Tibial artery (tissue), 4 donors: ENCODE measurements around the gene ASRGL1.
"Not testable (repeated sequence)": the region's sequence is repeated elsewhere in the genome, so short reads cannot be mapped to it uniquely, and the experiment has no call there.

ENCODE experiments used
- DNase-seq, 2 donors: peaks; one replicate each; pipeline ENCODE4 v3.0.0-alpha.2; 2019
- H3K27ac ChIP-seq, 2 donors: fragments of 200-600 bp; sonication (generic) in 1 of 2; 1 replicate in 1 of 2; 2 replicates in 1 of 2; pipeline ENCODE4 v1.5.1; 2018 to 2019; ENCODE audit warnings: mild to moderate bottlenecking in 1 of 2
- H3K27me3 ChIP-seq, 2 donors: fragments of 200-600 bp; sonication (generic) in 1 of 2; one replicate each; pipeline versions ENCODE4 v1.5.1 to v1.6.0; 2016 to 2019
- H3K36me3 ChIP-seq, 3 donors: fragments of 200-600 bp; sonication (generic) in 2 of 3; one replicate each; pipeline ENCODE4 v1.5.1; 2016 to 2019; ENCODE audit warnings: mild to moderate bottlenecking in 2 of 3
- H3K4me1 ChIP-seq, 4 donors: fragments of 200-600 bp; sonication (generic) in 2 of 4; 1 replicate in 3 of 4; 2 replicates in 1 of 4; pipeline ENCODE4 v1.5.1; 2016 to 2019
- H3K4me3 ChIP-seq, 2 donors: fragments of 200-600 bp; sonication (generic) in 1 of 2; 1 replicate in 1 of 2; 2 replicates in 1 of 2; pipeline ENCODE4 v1.5.1; 2018 to 2019; ENCODE audit warnings: mild to moderate bottlenecking in 2 of 2
- H3K9me3 ChIP-seq, 3 donors: fragments of 200-600 bp; sonication (generic) in 1 of 3; one replicate each; pipeline ENCODE4 v1.5.1; 2016 to 2019
- intact Hi-C: fragments of 100-400 bp; cut with DNase I; formaldehyde crosslinking; loops from one replicate; pipeline ENCODE4 v1.15.0; 2023; ENCODE audit warnings: low total_unique reads
- TF ChIP-seq, protein P1 (sequence below), 2 experiments: fragments of 200-600 bp in 1 of 2; fragments of 450-650 bp in 1 of 2; IDR thresholded peaks; one replicate each; pipeline ENCODE4 v1.5.1; 2017 to 2019; ENCODE audit warnings: antibody characterized with exemption in 2 of 2, mild to moderate bottlenecking in 1 of 2, moderate library complexity in 1 of 2

ASRGL1 gene

DNA sequence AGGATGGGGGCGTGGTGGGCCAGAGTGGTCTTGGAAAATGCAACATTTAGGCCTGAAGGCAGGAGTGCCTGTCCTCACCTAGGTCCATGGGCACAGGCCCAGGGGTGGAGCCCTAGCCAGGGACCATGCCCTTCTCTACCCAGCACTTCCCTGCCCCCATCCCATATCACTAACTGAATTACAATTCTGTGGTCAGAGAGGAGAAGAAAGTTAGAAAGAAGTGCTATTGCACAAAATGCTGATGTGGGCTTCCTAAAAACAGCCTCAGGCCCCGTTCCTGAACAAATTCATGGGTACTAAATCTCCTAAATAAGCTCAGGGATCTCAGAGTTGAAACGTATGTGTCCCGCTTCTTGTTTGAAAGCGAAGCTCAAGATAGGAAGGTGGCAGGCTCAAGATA is 3.5 kb upstream of the ASRGL1 start:
- Histone ChIP-seq H3K36me3 (no peaks in the 10 kb centered on the region), H3K4me3 (no peak overlapping the region), H3K27me3 (peaks cover 0 to 25% of the 10 kb centered on the region in 2 donors), H3K4me1 (peaks cover 0 to 10% (median 5%) of the 10 kb centered on the region in 4 donors), H3K27ac (no peak overlapping the region), H3K9me3 (no peaks in the 10 kb centered on the region)
- no peak for DNase-seq
- TF ChIP-seq, protein P1, sequence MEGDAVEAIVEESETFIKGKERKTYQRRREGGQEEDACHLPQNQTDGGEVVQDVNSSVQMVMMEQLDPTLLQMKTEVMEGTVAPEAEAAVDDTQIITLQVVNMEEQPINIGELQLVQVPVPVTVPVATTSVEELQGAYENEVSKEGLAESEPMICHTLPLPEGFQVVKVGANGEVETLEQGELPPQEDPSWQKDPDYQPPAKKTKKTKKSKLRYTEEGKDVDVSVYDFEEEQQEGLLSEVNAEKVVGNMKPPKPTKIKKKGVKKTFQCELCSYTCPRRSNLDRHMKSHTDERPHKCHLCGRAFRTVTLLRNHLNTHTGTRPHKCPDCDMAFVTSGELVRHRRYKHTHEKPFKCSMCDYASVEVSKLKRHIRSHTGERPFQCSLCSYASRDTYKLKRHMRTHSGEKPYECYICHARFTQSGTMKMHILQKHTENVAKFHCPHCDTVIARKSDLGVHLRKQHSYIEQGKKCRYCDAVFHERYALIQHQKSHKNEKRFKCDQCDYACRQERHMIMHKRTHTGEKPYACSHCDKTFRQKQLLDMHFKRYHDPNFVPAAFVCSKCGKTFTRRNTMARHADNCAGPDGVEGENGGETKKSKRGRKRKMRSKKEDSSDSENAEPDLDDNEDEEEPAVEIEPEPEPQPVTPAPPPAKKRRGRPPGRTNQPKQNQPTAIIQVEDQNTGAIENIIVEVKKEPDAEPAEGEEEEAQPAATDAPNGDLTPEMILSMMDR (IDR thresholded peaks at IDR 0.05), result no peak
- intact Hi-C loops, result no loop called here

DNA sequence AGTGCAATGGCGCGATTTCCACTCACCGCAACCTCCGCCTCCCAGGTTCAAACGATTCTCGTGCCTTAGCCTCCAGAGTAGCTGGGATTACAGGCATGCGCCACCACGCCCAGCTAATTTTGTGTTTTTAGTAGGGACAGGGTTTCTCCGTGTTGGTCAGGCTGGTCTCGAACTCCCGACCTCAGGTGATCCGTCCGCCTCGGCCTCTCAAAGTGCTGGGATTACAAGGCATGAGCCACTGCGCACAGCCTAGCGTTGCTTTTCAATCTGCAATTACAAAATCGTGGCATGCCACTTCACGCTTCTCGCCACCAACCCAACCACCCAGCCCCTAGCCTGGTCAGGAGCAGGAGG is 322 bp upstream of the ASRGL1 start:
- H3K4me1 ChIP-seq, DNase-seq, intact Hi-C loops, H3K9me3 ChIP-seq, H3K36me3 ChIP-seq: not testable (repeated sequence)
- Histone ChIP-seq H3K27ac (peak overlapping the region in 1 of 2 donors; percentile 16), H3K27me3 (peaks cover 0 to 13% of the 10 kb centered on the region in 2 donors), H3K4me3 (peak overlapping the region; percentile 60 to 87)

DNA sequence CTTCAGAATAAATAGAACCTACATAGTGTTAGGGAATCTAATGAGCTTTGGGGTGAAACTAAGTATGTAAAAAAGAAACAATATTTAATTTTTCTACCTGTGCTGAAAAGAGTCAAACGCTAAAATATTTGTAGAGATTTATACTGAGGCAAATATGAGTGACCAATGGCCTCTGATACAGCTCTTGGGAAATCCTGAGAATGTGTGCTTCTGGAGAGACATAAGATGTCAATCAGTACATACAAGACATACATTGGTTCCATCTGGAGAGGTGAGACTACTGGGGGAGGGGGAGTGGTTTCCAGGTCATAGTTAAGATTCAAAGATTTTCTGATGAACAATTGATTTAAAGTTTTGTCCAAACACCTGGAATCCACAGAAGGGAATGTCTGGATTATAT is 970 bp downstream of the ASRGL1 start:
- TF ChIP-seq, protein P1 (IDR thresholded peaks at IDR 0.05), result no peak
- no peaks in the 10 kb centered on the region for H3K36me3 ChIP-seq
- H3K27ac ChIP-seq, result peak overlapping the region in 1 of 2 donors; percentile 16
- H3K4me3 ChIP-seq, result peak overlapping the region; percentile 60 to 87
- intact Hi-C loops, result no loop called here
- peaks cover 0 to 10% (median 5%) of the 10 kb centered on the region in 4 donors for H3K4me1 ChIP-seq
- H3K9me3 ChIP-seq, result no peaks in the 10 kb centered on the region
- DNase-seq, result no peak
- H3K27me3 ChIP-seq, result peaks cover 0 to 6% of the 10 kb centered on the region in 2 donors

DNA sequence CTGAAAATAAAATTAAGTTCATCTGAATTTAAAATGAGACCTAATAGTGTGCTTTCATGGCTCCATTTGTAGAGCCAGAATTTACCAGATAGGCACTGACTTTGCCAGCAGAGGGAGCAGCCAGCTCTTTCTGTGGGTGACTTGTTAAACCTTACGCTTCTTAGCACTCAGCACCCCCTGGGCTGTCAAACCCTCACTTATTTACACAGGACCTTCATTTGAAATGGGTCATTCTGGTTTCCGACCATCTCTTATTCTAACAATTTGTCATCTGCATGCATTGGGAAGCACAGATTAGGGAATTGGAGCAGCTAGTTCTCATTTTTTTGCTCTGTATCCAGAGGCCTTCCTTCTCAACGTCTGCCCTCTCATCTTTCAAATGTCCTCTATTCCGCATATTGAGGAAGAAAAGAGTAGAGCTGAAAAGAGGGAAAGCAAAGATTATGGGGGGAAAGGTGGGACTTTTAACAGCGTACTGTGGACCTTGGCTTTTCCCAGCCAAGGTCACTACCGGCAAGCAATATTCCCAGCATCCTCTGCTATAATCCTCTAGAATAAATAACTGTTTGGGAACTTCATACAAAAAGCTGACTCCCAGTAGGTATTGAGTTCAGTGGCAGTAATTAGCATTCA is 3.1 kb downstream of the ASRGL1 start:
- no peaks in the 10 kb centered on the region for H3K9me3 ChIP-seq
- no peak overlapping the region for H3K27ac ChIP-seq
- no peak overlapping the region for H3K4me3 ChIP-seq
- no peaks in the 10 kb centered on the region for H3K27me3 ChIP-seq
- peak in 1 of 2 donors; percentile 54 for DNase-seq
- H3K36me3 ChIP-seq, result no peaks in the 10 kb centered on the region
- intact Hi-C loops, result no loop called here
- TF ChIP-seq, protein P1 (IDR thresholded peaks at IDR 0.05), result peak; percentile 51 to 64
- peaks cover 0 to 10% (median 5%) of the 10 kb centered on the region in 4 donors for H3K4me1 ChIP-seq

DNA sequence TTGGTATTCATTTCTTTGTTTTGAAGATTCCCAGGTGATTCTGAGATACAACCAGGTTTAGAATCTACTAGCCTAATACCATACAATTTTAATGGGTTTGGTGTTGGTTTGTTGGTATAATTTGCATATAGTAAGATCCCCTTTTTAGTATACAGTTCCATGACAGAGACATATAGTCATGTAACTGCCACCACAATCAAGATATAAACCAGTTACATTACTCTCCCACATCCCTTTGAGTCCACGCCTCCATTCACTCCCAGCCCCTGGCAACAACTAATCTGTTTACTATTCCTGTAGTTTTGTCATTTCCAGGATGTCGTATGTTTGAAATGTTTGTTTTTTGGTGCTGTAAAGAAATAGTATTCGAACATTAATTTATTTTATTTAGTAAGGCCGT is 4.3 kb downstream of the ASRGL1 start:
- H3K9me3 ChIP-seq, result no peaks in the 10 kb centered on the region
- intact Hi-C loops, result no loop called here
- H3K4me1 ChIP-seq, result peaks cover 0 to 10% (median 5%) of the 10 kb centered on the region in 4 donors
- H3K27me3 ChIP-seq, result no peaks in the 10 kb centered on the region
- H3K27ac ChIP-seq, result no peak overlapping the region
- no peak for DNase-seq
- TF ChIP-seq, protein P1 (IDR thresholded peaks at IDR 0.05), result no peak
- H3K36me3 ChIP-seq, result no peaks in the 10 kb centered on the region
- no peak overlapping the region for H3K4me3 ChIP-seq

DNA sequence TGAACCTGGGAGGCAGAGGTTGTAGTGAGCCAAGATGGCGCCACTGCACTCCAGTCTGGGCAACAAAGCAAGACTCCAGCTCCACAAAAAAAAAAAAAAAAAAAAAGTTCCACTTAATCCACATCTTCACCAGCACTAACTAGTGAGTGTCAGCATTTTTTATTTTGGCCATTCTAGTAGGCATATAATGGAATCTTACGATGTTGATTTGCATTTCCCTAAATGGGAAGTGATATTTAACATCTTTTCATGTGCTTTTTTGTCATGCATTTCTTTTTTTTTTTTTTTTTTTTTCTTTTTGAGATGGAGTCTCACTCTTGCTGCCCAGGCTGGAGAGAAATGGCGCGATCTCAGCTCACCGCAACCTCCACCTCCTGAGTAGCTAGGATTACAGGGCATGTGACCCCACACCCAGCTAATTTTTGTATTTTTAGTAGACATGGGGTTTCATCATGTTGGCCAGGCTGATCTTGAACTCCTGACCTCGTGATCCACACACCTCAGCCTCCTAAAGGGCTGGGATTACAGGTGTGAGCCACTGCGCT is 6.5 kb downstream of the ASRGL1 start:
- DNase-seq, intact Hi-C loops, H3K36me3 ChIP-seq, H3K4me1 ChIP-seq, H3K27ac ChIP-seq, H3K9me3 ChIP-seq, H3K4me3 ChIP-seq, H3K27me3 ChIP-seq: not testable (repeated sequence)
